H9 (cell line): Measurements from ENCODE around the gene PDXP. TPM values are rescaled to one million over a fixed set of nuclear protein-coding genes. Genes with fewer than 3 reads are reported as not detected.

Experiments
- DNase-seq: peaks from one replicate; pipeline ENCODE4 v3.0.0-alpha.2; 2017
- H2AFZ ChIP-seq: one replicate; pipeline ENCODE4 v1.6.1; 2013; ENCODE audit warnings: mild to moderate bottlenecking, low read length, control low read depth, moderate library complexity
- H2AK5ac ChIP-seq: 2 replicates; pipeline ENCODE4 v1.6.1; 2013; ENCODE audit warnings: low read length, control low read depth, mixed read lengths; ENCODE audit not compliant: insufficient read length
- H2BK120ac ChIP-seq: one replicate; pipeline ENCODE4 v1.6.1; 2013; ENCODE audit warnings: low read depth, mild to moderate bottlenecking, low read length, control low read depth, inconsistent platforms; ENCODE audit not compliant: poor library complexity, severe bottlenecking
- H2BK12ac ChIP-seq: 2 replicates; pipeline ENCODE4 v1.6.1; 2013; ENCODE audit warnings: low read length, control low read depth, mixed read lengths, low read depth; ENCODE audit not compliant: insufficient read length
- H2BK15ac ChIP-seq: 2 replicates; pipeline ENCODE4 v1.6.1; 2013; ENCODE audit warnings: low read depth, low read length, control low read depth
- H2BK20ac ChIP-seq: one replicate; pipeline ENCODE4 v1.6.1; 2013; ENCODE audit warnings: low read depth, mild to moderate bottlenecking, low read length, control low read depth, inconsistent platforms; ENCODE audit not compliant: poor library complexity, severe bottlenecking
- H2BK5ac ChIP-seq: 2 replicates; pipeline ENCODE4 v1.6.1; 2013; ENCODE audit warnings: low read length, control low read depth, mixed read lengths; ENCODE audit not compliant: insufficient read length
- H3K14ac ChIP-seq: 2 replicates; pipeline ENCODE4 v1.6.1; 2013; ENCODE audit warnings: low read length, control low read depth; ENCODE audit not compliant: insufficient read depth
- H3K18ac ChIP-seq: 2 replicates; pipeline ENCODE4 v1.6.1; 2013; ENCODE audit warnings: low read depth, mild to moderate bottlenecking, mixed read lengths, low read length, control low read depth; ENCODE audit not compliant: insufficient read length
- H3K23ac ChIP-seq: 2 replicates; pipeline ENCODE4 v1.6.1; 2013; ENCODE audit warnings: low read length, control low read depth, mixed read lengths, low read depth; ENCODE audit not compliant: insufficient read length
- H3K23me2 ChIP-seq: 2 replicates; pipeline ENCODE4 v1.6.1; 2013; ENCODE audit warnings: low read depth, mild to moderate bottlenecking, mixed read lengths, low read length, control low read depth; ENCODE audit not compliant: insufficient read length, poor library complexity, severe bottlenecking
- H3K27ac ChIP-seq: 2 replicates; pipeline ENCODE4 v1.5.1; 2013; ENCODE audit warnings: low read length, control low read depth, mixed read lengths, low read depth; ENCODE audit not compliant: insufficient read length
- H3K27me3 ChIP-seq: 2 replicates; pipeline ENCODE4 v1.6.1; 2013; ENCODE audit warnings: low read length, control low read depth, inconsistent platforms; ENCODE audit not compliant: insufficient read depth
- H3K4ac ChIP-seq: 2 replicates; pipeline ENCODE4 v1.6.1; 2013; ENCODE audit warnings: low read depth, mild to moderate bottlenecking, control low read depth, inconsistent platforms, low read length, moderate library complexity
- H3K4me1 ChIP-seq: 2 replicates; pipeline ENCODE4 v1.6.1; 2013; ENCODE audit warnings: low read length, control low read depth, inconsistent platforms; ENCODE audit not compliant: insufficient read depth
- H3K4me2 ChIP-seq: 2 replicates; pipeline ENCODE4 v1.6.1; 2013; ENCODE audit warnings: low read length, control low read depth, mixed read lengths; ENCODE audit not compliant: insufficient read length, insufficient read depth
- H3K56ac ChIP-seq: 2 replicates; pipeline ENCODE4 v1.6.1; 2013; ENCODE audit warnings: low read depth, mild to moderate bottlenecking, mixed read lengths, low read length, control low read depth; ENCODE audit not compliant: insufficient read length
- H3K79me1 ChIP-seq: 2 replicates; pipeline ENCODE4 v1.6.1; 2013; ENCODE audit warnings: low read depth, mild to moderate bottlenecking, moderate library complexity, low read length, control low read depth, inconsistent platforms; ENCODE audit not compliant: insufficient read depth, poor library complexity, severe bottlenecking
- H3K79me2 ChIP-seq: 2 replicates; pipeline ENCODE4 v1.6.1; 2013; ENCODE audit warnings: low read length, control low read depth, inconsistent platforms; ENCODE audit not compliant: insufficient read depth
- H3K9ac ChIP-seq: 2 replicates; pipeline ENCODE4 v1.6.1; 2013; ENCODE audit warnings: low read length, control low read depth, mixed read lengths; ENCODE audit not compliant: insufficient read length; ENCODE audit errors: extremely low read depth
- H3K9me3 ChIP-seq: one replicate; pipeline ENCODE4 v1.6.1; 2013; ENCODE audit warnings: low read depth, low read length, inconsistent platforms; ENCODE audit not compliant: control insufficient read depth
- H3T11ph ChIP-seq: one replicate; pipeline ENCODE4 v1.6.1; 2013; ENCODE audit warnings: mild to moderate bottlenecking, low read length, control low read depth, inconsistent platforms
- H4K20me1 ChIP-seq: one replicate; pipeline ENCODE4 v1.6.1; 2013; ENCODE audit not compliant: control insufficient read depth, insufficient read length, insufficient read depth
- H4K5ac ChIP-seq: 2 replicates; pipeline ENCODE4 v1.6.1; 2013; ENCODE audit warnings: low read depth, mild to moderate bottlenecking, mixed read lengths, low read length, control low read depth; ENCODE audit not compliant: insufficient read length
- H4K8ac ChIP-seq: replicated peaks from 2 replicates; pipeline ENCODE4 v1.6.1; 2013; ENCODE audit warnings: low read length, control low read depth, mixed read lengths, low read depth; ENCODE audit not compliant: insufficient read length
- H4K91ac ChIP-seq: 2 replicates; pipeline ENCODE4 v1.6.1; 2013; ENCODE audit warnings: low read depth, mild to moderate bottlenecking, moderate library complexity, mixed read lengths, low read length, control low read depth; ENCODE audit not compliant: insufficient read length
- H3K27ac Mint-ChIP-seq, 3 experiments: 2 replicates in 2 of 3; 3 replicates in 1 of 3; pipeline ENCODE4 v1.8.0; 2020 to 2021; ENCODE audit warnings: mixed read lengths in 3 of 3, mild to moderate bottlenecking in 1 of 3, moderate library complexity in 1 of 3
- H3K27me3 Mint-ChIP-seq: 2 replicates; pipeline ENCODE4 v1.8.0; 2021; ENCODE audit warnings: low read depth, mild to moderate bottlenecking, moderate library complexity, mixed read lengths
- H3K36me3 Mint-ChIP-seq, 3 experiments: 2 replicates in 2 of 3; 3 replicates in 1 of 3; pipeline ENCODE4 v1.8.0; 2020 to 2021; ENCODE audit warnings: low read depth in 3 of 3, mixed read lengths in 3 of 3; ENCODE audit not compliant: insufficient read depth in 1 of 3
- H3K4me1 Mint-ChIP-seq, 2 experiments: 2 replicates each; pipeline ENCODE4 v1.8.0; 2020; ENCODE audit warnings: mixed read lengths in 2 of 2
- H3K4me3 Mint-ChIP-seq, 2 experiments: 2 replicates in 1 of 2; 3 replicates in 1 of 2; pipeline ENCODE4 v1.8.0; 2020 to 2021; ENCODE audit warnings: mild to moderate bottlenecking in 2 of 2, mixed read lengths in 2 of 2, moderate library complexity in 1 of 2
- H3K9me3 Mint-ChIP-seq, 2 experiments: 2 replicates in 1 of 2; 3 replicates in 1 of 2; pipeline ENCODE4 v1.8.0; 2020; ENCODE audit warnings: mild to moderate bottlenecking in 2 of 2, mixed read lengths in 2 of 2, moderate library complexity in 1 of 2
- CTCF ChIP-seq: fragments of 200-600 bp; sonication (generic); conservative IDR thresholded peaks from 3 replicates; pipeline ENCODE4 v1.8.0; 2021; ENCODE audit warnings: antibody characterized with exemption, mild to moderate bottlenecking
- WGBS: extraction: QIAGEN DNeasy Blood & Tissue Kit; methylation state at CpG from one replicate; pipeline ENCODE4 v1.1.7; 2013; ENCODE audit warnings: missing lambda C conversion rate, low lambda C conversion rate, mixed read lengths; ENCODE audit not compliant: insufficient read length; ENCODE audit errors: extremely low coverage; 5-methylcytosine and 5-hydroxymethylcytosine counted together
- total RNA-seq: library from RNA; stranded (reverse); gene quantifications from 2 replicates; pipeline ENCODE4 v1.2.1, GENCODE V29; 2021

The PDXP gene
- total RNA-seq, 1 experiment from 2014 or later = 41.0 TPM

GRCh38 chr22:37714634-37715033, 56.1 kb downstream of the PDXP start:
- H4K91ac ChIP-seq = no peak overlapping the region
- no peak overlapping the region for H2BK5ac ChIP-seq
- no peak overlapping the region for H3K27ac Mint-ChIP-seq
- H3K4ac ChIP-seq = no peak overlapping the region
- no peak overlapping the region for H2BK15ac ChIP-seq
- H3K36me3 Mint-ChIP-seq = peaks cover 32 to 67% (median 66%) of the 10 kb centered on the region in 3 experiments
- H3K23ac ChIP-seq = no peak overlapping the region
- no peak overlapping the region for H3K14ac ChIP-seq
- no peak overlapping the region for H3K18ac ChIP-seq
- no peak overlapping the region for H2AK5ac ChIP-seq
- H3K4me1 ChIP-seq = no peaks in the 10 kb centered on the region
- no peaks in the 10 kb centered on the region for H3K9me3 ChIP-seq
- no peak overlapping the region for H3K56ac ChIP-seq
- H4K20me1 ChIP-seq = no peaks in the 10 kb centered on the region
- H3K9ac ChIP-seq = no peak overlapping the region
- no peak for TF ChIP-seq CTCF
- H4K5ac ChIP-seq = no peak overlapping the region
- no peak overlapping the region for H3K27ac ChIP-seq
- peaks cover 0 to 8% of the 10 kb centered on the region in 2 experiments; a peak in 2 of 4 replicates for H3K4me1 Mint-ChIP-seq
- no peak overlapping the region for H3K4me3 Mint-ChIP-seq
- no peak overlapping the region for H2BK20ac ChIP-seq
- H3K23me2 ChIP-seq = no peaks in the 10 kb centered on the region
- WGBS = no CpG with 5 or more reads among the region's 2 CpGs
- H3K27me3 ChIP-seq = no peaks in the 10 kb centered on the region
- no peak for DNase-seq
- no peak overlapping the region for H4K8ac ChIP-seq
- H2BK12ac ChIP-seq = no peak overlapping the region
- no peaks in the 10 kb centered on the region for H3K9me3 Mint-ChIP-seq
- no peak overlapping the region for H2BK120ac ChIP-seq
- H3K79me2 ChIP-seq = no peaks in the 10 kb centered on the region
- no peak overlapping the region for H3T11ph ChIP-seq
- H3K79me1 ChIP-seq = no peaks in the 10 kb centered on the region
- H3K27me3 Mint-ChIP-seq = peaks cover 1% of the 10 kb centered on the region; the same call in 1 of the 2 replicates
- no peak overlapping the region for H3K4me2 ChIP-seq
- H2AFZ ChIP-seq = no peak overlapping the region
